Progenitor cell of endocrine pancreas (in vitro differentiated cells): ENCODE measurements around the gene NSUN6. TPM values are rescaled to one million over a fixed set of nuclear protein-coding genes. Genes with fewer than 3 reads are reported as not detected.

Source experiments
- DNase-seq: peaks from one replicate; pipeline ENCODE4 v3.0.0; 2021; ENCODE audit warnings: low spot score; ENCODE audit not compliant: unreplicated experiment
- H3K27ac Mint-ChIP-seq: 2 replicates; pipeline ENCODE4 v1.8.0; 2021; ENCODE audit warnings: mild to moderate bottlenecking, moderate library complexity, mixed read lengths
- H3K27me3 Mint-ChIP-seq: 2 replicates; pipeline ENCODE4 v1.8.0; 2021; ENCODE audit warnings: mixed read lengths
- H3K36me3 Mint-ChIP-seq: 2 replicates; pipeline ENCODE4 v1.8.0; 2022; ENCODE audit warnings: mixed read lengths; ENCODE audit not compliant: insufficient read depth
- H3K4me1 Mint-ChIP-seq: 2 replicates; pipeline ENCODE4 v1.8.0; 2021; ENCODE audit warnings: low read depth, mixed read lengths
- H3K4me3 Mint-ChIP-seq: 2 replicates; pipeline ENCODE4 v1.8.0; 2021; ENCODE audit warnings: low read depth, mild to moderate bottlenecking, moderate library complexity, mixed read lengths
- H3K9me3 Mint-ChIP-seq: 2 replicates; pipeline ENCODE4 v1.8.0; 2021; ENCODE audit warnings: low read depth, mixed read lengths
- total RNA-seq: library from RNA; stranded (reverse); gene quantifications from 2 replicates; pipeline ENCODE4 v1.2.1, GENCODE V29; 2021
- TF ChIP-seq, protein P1 (sequence below): fragments of 200-600 bp; sonication (generic); IDR thresholded peaks from one replicate; pipeline ENCODE4 v1.5.0; 2021; ENCODE audit warnings: antibody characterized with exemption, mild to moderate bottlenecking; ENCODE audit not compliant: unreplicated experiment

Gene NSUN6
- total RNA-seq, 1 donor from 2014 or later: 17.3 TPM

DNA sequence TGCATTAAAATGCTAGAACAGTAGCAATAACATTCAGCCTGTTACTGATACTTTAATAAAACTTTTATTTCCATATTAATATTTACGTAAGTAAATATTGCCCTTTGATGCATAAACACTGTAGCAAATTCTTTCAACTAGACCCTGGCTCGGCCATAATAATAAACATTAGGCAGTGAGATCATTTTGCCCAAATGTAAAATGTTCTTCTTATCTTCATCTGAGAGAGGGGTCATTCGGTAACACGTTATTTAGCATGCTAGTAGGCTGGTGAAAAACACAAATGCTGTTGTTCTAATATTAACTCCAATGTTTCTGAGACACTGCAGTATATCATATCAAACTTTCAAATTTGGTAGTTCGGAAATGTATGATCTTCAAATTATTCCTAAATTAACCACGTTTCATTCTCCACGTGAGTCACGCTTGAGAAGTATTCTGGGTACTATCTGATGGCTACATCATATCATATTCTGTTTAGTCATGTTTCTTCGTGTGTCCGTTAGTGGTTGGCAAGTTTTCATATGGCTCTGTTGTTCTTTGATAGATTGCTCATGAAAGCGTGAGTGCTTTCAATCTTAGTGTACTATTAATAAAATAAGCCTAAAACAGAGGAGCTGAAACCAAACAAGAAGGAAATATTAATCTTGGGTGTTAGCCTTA is 145.8 kb downstream of the NSUN6 start:
- Mint-ChIP-seq H3K27me3 (no peaks in the 10 kb centered on the region), H3K9me3 (no peaks in the 10 kb centered on the region), H3K4me1 (no peaks in the 10 kb centered on the region), H3K27ac (no peak overlapping the region), H3K4me3 (no peak overlapping the region), H3K36me3 (no peaks in the 10 kb centered on the region)
- TF ChIP-seq, protein P1, sequence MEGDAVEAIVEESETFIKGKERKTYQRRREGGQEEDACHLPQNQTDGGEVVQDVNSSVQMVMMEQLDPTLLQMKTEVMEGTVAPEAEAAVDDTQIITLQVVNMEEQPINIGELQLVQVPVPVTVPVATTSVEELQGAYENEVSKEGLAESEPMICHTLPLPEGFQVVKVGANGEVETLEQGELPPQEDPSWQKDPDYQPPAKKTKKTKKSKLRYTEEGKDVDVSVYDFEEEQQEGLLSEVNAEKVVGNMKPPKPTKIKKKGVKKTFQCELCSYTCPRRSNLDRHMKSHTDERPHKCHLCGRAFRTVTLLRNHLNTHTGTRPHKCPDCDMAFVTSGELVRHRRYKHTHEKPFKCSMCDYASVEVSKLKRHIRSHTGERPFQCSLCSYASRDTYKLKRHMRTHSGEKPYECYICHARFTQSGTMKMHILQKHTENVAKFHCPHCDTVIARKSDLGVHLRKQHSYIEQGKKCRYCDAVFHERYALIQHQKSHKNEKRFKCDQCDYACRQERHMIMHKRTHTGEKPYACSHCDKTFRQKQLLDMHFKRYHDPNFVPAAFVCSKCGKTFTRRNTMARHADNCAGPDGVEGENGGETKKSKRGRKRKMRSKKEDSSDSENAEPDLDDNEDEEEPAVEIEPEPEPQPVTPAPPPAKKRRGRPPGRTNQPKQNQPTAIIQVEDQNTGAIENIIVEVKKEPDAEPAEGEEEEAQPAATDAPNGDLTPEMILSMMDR: no peak
- no peak for DNase-seq

DNA sequence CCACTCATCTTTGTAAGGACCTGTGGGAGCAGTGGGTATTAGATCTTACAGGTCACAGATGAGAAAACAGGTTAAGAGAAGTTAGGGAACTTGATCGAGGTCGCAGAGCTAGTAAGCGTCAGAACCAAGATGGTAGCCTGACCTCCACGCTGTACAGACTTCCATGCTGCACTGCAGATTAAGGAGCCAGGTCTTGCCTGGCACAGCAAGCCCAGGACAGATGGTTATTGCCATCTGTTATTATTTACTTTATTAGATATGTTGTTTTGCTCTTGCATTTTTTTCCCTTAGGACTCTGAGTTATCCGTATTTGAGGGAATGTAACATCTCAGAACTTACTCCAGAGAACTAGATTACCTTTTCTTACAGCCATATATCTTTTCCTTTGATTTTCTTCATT is 147.2 kb downstream of the NSUN6 start:
- Mint-ChIP-seq H3K27ac (no peak overlapping the region), H3K36me3 (no peaks in the 10 kb centered on the region), H3K4me1 (no peaks in the 10 kb centered on the region), H3K4me3 (no peak overlapping the region), H3K9me3 (no peaks in the 10 kb centered on the region), H3K27me3 (no peaks in the 10 kb centered on the region)
- TF ChIP-seq, protein P1: no peak
- no peak for DNase-seq

DNA sequence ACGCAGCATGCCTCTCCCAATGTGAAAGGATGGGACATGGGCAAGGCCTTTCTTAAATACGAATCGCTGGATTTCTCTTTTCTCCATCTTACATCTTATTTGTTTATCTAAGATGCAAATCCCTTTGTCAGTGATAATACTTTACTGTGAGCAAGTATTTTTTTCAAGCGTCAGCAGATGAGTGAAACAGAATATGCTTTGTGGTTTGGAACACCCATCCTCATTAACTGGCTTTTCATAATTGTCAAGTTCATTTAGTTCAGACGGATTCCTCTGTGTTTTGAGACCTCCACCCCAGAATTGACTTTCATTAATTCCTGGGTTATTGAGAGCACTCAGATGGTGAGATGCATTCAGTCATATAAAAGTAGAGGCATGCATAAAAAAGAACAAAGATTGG is 149.8 kb downstream of the NSUN6 start:
- no peaks in the 10 kb centered on the region for H3K9me3 Mint-ChIP-seq
- no peaks in the 10 kb centered on the region for H3K4me1 Mint-ChIP-seq
- TF ChIP-seq, protein P1: no peak
- no peak for DNase-seq
- no peak overlapping the region for H3K4me3 Mint-ChIP-seq
- H3K36me3 Mint-ChIP-seq: no peaks in the 10 kb centered on the region
- H3K27me3 Mint-ChIP-seq: no peaks in the 10 kb centered on the region
- H3K27ac Mint-ChIP-seq: no peak overlapping the region

DNA sequence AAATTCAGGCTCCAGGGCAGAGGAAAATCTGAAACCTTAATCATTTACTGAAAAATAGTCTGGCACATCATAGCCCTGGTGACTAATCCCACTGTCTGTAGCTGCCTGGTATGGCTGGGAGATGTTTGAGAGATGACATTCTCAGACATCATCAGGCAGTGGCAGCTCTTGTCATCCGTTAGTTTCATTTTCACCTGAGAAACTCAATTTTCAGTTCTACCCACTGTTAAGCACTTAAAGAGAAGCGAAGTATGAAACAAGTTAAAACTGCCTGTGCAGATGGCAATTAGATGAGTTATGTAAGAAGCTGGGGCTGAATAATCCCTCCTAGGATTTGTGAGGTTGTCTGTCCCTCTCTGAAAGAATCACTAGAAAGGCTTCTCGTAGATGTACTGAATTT is 150.2 kb downstream of the NSUN6 start:
- Mint-ChIP-seq H3K36me3 (no peaks in the 10 kb centered on the region), H3K4me1 (no peaks in the 10 kb centered on the region), H3K27ac (no peak overlapping the region), H3K4me3 (no peak overlapping the region), H3K27me3 (no peaks in the 10 kb centered on the region), H3K9me3 (no peaks in the 10 kb centered on the region)
- TF ChIP-seq, protein P1: no peak
- no peak for DNase-seq

DNA sequence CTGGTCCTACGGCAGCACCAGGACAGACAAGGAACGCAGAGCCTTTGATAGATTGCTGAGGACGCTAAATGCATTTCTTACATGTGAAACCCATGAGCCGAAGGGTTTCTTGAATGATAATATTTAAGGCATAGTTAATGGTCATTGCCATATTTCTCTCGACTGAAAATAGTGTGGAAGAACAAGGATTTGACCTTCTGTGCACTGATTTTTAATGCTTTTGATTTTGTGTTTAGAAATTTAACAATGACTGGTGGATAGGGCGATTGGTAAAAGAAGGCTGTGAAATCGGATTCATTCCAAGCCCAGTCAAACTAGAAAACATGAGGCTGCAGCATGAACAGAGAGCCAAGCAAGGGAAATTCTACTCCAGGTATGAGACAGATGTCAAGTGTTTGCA is 150.8 kb downstream of the NSUN6 start:
- no peaks in the 10 kb centered on the region for H3K27me3 Mint-ChIP-seq
- DNase-seq: no peak
- H3K27ac Mint-ChIP-seq: no peak overlapping the region
- no peaks in the 10 kb centered on the region for H3K9me3 Mint-ChIP-seq
- no peaks in the 10 kb centered on the region for H3K4me1 Mint-ChIP-seq
- TF ChIP-seq, protein P1: no peak
- no peak overlapping the region for H3K4me3 Mint-ChIP-seq
- no peaks in the 10 kb centered on the region for H3K36me3 Mint-ChIP-seq
